Islet of Langerhans (tissue), 1 donor: ENCODE measurements around the gene TFAP2C.

Experiments
- FAIRE-seq: peaks from one replicate; lab custom pipeline; 2011; peaks lifted over from hg19 to GRCh38; lab: Jason Lieb, UNC

TFAP2C gene

GRCh38 chr20:56628873-56629463, at the start of gene TFAP2C:
TFAP2C (plus strand) TSS chr20:56629306; CDS start chr20:56629545, 239 bp downstream.
- no peak for FAIRE-seq

- no peak for FAIRE-seq
Measured at GRCh38 chr20:56580226-56580625, 48.9 kb upstream of the TFAP2C start.

GRCh38 chr20:56581701-56582100, 47.4 kb upstream of the TFAP2C start:
- FAIRE-seq, result no peak

GRCh38 chr20:56582542-56582941, 46.6 kb upstream of the TFAP2C start:
- FAIRE-seq, result no peak

DNA sequence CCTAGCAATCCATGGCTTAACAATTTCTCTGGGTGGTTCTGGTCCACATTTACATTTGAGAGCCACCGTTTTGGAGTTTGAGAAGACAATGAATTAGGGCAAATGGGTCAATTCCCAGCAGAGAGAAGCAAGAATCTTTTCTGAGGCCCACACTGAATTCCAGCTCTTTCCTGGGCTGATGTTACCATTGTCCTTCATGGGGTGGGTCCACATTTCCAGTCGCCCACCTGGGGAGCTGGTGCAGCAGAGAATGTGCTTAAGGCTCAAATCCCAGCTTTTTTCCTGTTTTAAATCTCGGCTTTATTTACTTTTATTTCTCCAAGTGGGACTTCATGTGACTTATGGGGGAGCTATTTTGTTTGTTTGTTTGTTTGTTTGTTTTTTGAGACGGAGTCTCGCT, 44.2 kb upstream of the TFAP2C start:
- no peak for FAIRE-seq

DNA sequence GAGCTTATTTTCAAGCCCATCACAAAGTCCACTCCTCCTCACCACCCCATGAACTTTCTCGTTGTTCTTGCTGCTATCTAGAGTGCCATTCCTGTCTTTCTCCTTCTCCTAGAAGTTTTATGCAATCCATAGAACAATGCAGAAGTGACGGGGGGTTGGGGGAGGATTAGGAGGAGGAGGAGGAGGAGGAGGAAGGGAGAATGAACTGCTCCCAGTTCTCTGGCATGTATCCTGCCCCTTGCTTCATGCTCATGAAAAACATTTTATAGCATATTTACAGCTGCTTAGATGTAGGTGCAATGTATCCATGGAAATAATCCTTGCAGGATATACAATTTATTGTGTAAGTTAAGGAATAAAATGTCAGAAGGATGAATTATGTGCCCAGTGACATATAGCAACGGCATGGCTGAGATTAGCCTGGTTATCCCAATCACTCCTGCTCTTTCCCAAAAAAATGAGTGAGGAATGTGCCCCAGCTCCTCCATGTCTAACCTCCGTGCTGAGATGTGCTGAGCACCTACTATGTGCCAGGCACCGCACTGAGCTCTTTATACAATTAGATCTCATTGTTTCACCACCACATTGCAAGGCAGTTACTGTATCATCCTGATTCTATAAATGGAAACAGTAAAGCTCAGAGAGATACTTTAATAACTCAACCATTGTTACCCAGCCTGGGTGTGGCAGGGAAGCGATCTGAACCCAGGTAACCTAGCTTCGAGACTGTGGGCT, 41.6 kb upstream of the TFAP2C start:
- no peak for FAIRE-seq

GRCh38 chr20:56588996-56589395, 40.1 kb upstream of the TFAP2C start:
- FAIRE-seq, result no peak

- no peak for FAIRE-seq
Measured at GRCh38 chr20:56589633-56590032, 39.5 kb upstream of the TFAP2C start.

DNA sequence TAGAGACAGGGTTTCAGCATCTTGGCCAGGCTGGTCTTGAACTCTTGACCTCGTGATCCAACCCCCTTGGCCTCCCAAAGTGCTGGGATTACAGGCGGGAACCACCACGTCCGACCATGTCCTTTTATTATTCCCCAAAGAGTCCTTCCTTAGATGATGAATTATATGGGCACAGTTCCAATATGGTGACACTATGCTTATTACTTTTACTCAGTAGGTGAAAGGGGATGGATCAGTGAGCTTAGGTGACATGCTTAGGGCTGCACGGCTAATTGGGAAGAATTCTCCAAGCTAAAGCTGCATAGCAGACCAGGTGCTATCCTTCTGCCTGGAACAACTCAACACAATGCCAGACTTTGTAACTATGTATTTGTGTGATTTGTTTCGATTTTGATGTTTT, 38.2 kb upstream of the TFAP2C start:
- FAIRE-seq, result no peak

GRCh38 chr20:56592211-56592610, 36.9 kb upstream of the TFAP2C start:
- FAIRE-seq, result no peak

DNA sequence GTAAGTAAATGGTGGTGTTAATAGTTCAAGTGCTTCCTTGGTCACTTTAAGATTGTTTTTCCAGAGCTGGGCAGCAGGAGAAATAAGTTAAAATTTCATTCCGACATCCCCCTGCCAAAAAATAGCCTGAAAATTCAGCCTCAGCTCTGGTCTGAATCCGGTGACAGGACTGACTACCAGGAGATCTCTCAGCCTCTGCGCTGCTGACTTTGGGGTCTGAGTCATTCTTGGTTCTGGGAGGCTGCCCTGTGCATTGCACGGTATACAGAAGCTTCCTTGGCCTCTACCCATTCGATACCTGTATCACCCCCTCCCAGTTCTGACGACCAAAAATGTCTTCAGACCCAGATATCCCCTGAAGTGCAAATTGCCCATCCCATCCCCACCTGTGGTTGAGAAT, 36.3 kb upstream of the TFAP2C start:
- FAIRE-seq, result no peak

GRCh38 chr20:56595746-56596475, 33.2 kb upstream of the TFAP2C start:
- FAIRE-seq, result no peak

DNA sequence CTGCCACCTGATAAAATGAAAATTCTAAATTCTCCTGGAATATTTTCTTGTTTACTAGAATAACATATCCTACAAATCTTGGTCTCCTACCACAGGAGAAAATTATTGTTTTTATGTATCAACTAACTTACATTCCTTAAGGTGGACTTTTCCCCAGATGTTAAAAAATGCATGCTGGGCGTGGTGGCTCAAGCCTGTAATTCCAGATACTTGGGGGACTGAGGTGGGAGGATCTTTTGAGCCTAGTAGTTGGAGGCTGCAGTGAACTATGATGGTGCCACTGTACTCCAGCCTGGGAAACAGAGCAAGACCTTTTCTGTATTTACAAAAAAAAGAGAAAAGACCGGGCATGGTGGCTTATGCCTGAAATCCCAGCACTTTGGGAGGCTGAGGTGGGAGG, 27.9 kb upstream of the TFAP2C start:
- FAIRE-seq, result no peak

DNA sequence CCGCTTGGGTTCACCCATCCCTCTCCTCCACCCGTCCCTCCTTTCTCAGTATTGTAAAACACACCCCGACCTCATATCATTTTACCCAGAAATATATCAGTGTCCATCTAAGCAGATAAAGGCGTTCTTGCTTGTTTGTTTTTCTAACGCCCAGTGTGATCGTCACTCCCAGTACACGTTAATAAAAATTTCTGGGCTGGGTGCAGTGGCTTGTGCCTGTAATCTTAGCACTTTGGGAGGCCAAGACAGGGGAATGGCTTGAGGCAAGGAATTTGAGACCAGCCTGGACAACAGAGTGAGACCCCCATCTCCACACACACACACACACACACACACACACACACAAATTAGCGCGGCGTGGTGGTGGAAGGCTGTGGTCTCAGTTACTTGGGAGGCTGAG, 24.4 kb upstream of the TFAP2C start:
- FAIRE-seq, result no peak

GRCh38 chr20:56605261-56605996, 23.7 kb upstream of the TFAP2C start:
- FAIRE-seq, result no peak

DNA sequence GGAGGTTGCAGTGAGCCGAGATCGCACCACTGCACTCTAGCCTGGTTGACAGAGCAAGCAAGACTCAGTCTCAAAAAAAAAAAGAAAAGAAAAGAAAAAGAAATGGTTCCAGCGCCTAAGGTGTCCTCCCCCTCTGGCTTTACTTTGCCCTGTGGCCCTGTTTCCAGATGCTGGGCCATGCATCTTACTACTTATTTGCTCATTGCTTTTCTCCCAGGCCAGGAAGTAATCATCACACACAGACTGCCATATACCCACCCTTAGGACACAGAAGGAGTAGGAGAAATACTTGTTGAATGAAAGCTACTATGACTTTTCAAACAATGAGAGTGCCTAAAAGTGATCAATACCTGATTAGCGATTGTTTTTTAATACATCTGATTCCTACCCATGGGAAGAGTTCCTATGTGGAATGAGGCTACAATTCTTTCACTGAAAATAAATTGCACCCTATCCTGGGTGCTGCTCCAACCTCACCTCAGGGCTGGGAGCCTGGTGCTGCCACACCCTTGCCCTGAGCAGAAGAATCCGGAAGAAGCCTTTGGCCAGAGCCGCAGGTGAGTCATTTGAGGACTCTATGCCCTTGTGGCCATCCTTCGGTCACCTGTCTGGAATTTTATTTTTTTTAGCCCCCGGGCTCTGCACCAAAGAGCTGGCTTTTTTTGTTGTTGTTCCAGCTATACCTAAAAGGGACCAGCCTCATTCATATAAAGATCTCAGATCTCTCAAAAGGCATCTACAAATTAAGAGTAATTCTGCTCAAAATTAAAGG, 22.7 kb upstream of the TFAP2C start:
- FAIRE-seq, result no peak

- FAIRE-seq, result no peak
Measured at GRCh38 chr20:56607061-56607704, 21.9 kb upstream of the TFAP2C start.

DNA sequence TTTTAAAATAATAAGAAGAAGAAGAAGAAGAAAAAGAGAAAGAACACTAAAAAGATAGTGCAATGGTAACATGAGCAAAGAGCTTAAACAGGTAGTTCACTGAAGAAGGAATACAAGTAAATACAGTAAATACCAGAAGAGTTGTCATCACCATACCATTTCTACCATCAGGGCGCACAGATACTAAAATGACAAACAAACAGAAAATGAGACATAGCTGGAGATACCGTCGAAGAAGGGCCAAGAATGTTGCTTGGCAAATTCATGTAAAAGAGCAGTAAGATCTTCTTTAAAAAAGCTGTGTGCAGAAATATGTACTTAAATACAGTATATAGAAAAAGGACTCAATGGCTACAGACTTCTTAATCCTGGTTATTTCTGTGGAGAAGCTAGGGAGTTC, 20.7 kb upstream of the TFAP2C start:
- no peak for FAIRE-seq

DNA sequence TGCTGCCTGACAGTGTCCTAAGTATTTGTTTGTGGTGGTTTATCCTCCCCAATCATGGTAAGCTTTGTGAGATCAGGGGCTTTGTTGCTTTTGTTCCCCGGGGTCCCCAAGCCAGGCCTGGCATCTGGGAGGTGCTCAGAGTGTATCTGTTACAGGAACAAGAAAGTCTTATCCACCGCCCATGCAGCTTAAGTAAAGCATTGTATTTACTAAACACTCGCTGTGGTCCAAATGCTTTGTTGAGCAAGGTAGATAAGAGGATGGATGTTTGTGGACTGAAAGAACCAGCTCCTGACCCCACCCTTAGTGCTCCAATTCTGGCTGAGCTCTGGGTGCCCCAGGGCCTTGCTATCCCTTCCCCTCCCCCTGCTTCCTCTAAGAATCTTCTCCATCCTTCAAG, 19.8 kb upstream of the TFAP2C start:
- FAIRE-seq, result no peak

DNA sequence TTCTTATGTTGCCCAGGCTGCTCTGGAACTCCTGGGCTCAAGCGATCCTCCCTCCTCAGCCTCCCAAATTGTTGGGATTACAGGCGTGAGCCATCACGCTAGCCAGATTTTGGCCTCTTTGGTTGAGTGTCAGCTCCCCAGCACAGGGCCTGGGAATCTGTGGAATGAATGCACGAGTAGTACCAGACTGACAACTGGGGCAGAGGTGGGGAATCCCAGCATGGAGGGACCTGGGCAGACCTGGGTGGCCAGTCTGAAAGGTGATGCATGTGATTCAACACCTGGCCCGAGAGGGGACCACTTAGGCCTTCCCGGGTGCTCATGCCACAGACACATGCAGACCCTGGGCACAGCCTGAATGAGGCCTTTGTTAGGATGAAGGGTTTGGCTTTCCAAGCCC, 19.0 kb upstream of the TFAP2C start:
- FAIRE-seq, result no peak

DNA sequence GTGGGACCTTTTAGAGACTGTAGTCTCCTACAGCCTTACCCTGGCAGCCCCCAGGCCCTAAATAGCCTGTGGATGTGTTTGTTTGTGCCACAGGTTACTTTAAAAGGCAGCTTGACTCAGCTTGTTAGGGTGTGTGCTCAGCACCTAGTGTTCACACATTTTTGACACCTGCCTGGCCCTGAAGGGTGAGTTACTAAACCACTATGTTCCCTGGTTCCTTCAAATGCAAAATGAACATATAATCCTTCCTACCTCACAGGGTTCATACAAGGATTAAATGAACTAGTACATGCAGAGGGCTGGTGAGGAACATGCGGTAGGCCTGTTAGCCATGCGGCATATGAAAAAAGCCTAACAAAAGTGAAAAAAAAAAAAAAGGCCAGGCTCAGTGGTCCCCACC, 14.9 kb upstream of the TFAP2C start:
- FAIRE-seq, result no peak

DNA sequence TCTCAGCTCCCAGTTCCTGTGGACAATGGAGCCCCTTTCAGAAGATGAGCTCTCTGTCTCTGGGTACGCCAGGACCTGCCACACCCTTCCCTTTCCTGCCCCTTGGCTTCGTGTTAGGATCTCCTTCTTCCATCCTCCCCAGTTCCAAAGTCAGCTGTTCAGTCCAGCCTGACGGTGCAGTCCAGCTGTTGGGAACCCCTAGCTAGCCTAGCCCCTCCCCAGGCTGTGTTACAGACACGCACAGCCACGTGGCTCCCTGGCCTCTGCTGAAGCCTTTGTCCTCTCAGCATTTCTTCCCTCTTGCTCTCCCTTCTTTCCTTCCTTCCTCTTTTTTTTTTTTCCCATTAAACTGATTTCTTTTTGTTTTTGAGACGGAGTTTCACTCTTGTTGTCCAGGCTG, 12.4 kb upstream of the TFAP2C start:
- FAIRE-seq, result no peak
